Right lobe of liver (tissue), 4 donors: ENCODE measurements around the gene PLAAT4.
"Not testable (repeated sequence)": the region's sequence is repeated elsewhere in the genome, so short reads cannot be mapped to it uniquely, and the experiment has no call there.

Experiments used
- POLR2A ChIP-seq: fragments of 450-650 bp; IDR thresholded peaks from one replicate; pipeline ENCODE4 v1.6.1; 2017; ENCODE audit warnings: antibody characterized with exemption, mild to moderate bottlenecking
- TF ChIP-seq, protein P1 (sequence below), 4 donors: fragments of 200-600 bp in 3 of 4; fragments of 450-650 bp in 1 of 4; IDR thresholded peaks; one replicate each; pipeline versions ENCODE4 v1.5.1 to v1.8.0; 2016 to 2022; ENCODE audit warnings: antibody characterized with exemption in 4 of 4, mild to moderate bottlenecking in 2 of 4
- donor health status: DM: no; HTN: no; CAD: no.
- donor health status: DM: no; HTN: no; CAD: no.
- donor health status: DM: no; HTN: yes; CAD: no.

DNA sequence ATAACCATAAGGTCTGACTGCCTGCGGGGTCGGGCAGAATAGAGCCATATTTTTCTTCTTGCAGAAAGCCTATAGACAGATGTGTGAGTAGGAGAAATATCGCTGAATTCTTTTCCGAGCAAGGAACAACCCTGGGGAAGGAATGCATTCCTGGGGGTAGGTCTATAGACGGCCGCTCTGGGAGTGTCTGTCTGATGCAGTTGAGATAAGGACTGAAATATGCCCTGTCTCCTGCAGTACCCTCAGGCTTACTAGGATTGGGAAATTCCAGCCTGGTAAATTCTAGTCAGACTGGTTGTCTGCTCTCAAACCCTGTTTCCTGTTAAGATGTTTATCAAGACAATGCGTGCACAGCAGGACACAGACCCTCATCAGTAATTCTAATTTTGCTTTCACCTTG, 44.6 kb downstream of the PLAAT4 start:
- TF ChIP-seq, protein P1, sequence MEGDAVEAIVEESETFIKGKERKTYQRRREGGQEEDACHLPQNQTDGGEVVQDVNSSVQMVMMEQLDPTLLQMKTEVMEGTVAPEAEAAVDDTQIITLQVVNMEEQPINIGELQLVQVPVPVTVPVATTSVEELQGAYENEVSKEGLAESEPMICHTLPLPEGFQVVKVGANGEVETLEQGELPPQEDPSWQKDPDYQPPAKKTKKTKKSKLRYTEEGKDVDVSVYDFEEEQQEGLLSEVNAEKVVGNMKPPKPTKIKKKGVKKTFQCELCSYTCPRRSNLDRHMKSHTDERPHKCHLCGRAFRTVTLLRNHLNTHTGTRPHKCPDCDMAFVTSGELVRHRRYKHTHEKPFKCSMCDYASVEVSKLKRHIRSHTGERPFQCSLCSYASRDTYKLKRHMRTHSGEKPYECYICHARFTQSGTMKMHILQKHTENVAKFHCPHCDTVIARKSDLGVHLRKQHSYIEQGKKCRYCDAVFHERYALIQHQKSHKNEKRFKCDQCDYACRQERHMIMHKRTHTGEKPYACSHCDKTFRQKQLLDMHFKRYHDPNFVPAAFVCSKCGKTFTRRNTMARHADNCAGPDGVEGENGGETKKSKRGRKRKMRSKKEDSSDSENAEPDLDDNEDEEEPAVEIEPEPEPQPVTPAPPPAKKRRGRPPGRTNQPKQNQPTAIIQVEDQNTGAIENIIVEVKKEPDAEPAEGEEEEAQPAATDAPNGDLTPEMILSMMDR (IDR thresholded peaks at IDR 0.05) = not testable (repeated sequence)
- not testable (repeated sequence) for TF ChIP-seq POLR2A
